Lung (tissue), 12 donors: ENCODE data around the gene MBD3L5. TPM values are rescaled to one million over a fixed set of nuclear protein-coding genes. Genes with fewer than 3 reads are reported as not detected.
"Not testable (repeated sequence)": the region's sequence is repeated elsewhere in the genome, so short reads cannot be mapped to it uniquely, and the experiment has no call there.

Source experiments
- ATAC-seq: fragments of 200-7000 bp; cut with Tn5 transposase; one replicate; pipeline ENCODE4 v1.9.1; 2020; ENCODE audit warnings: moderate number of reproducible peaks; ENCODE audit not compliant: insufficient read depth, low FRiP score
- DNase-seq, 3 donors: peaks; one replicate each; pipeline ENCODE4 v3.0.0-alpha.2; 2013 to 2017
- H3K27ac ChIP-seq, 2 donors: one replicate each; pipeline ENCODE4 v1.5.1; 2013; ENCODE audit warnings: mild to moderate bottlenecking in 2 of 2, moderate library complexity in 2 of 2, control low read depth in 1 of 2, inconsistent platforms in 1 of 2, low read depth in 1 of 2, low read length in 1 of 2
- H3K27me3 ChIP-seq, 3 donors: one replicate each; pipeline ENCODE4 v1.5.1; 2013; ENCODE audit warnings: low read length in 2 of 3; ENCODE audit not compliant: control insufficient read depth in 3 of 3, insufficient read depth in 3 of 3
- H3K36me3 ChIP-seq, 4 donors: one replicate each; pipeline ENCODE4 v1.5.1; 2013; ENCODE audit warnings: low read length in 4 of 4, mild to moderate bottlenecking in 1 of 4, moderate library complexity in 1 of 4; ENCODE audit not compliant: control insufficient read depth in 4 of 4, insufficient read depth in 4 of 4
- H3K4me1 ChIP-seq, 5 donors: one replicate each; pipeline ENCODE4 v1.5.1; 2013; ENCODE audit warnings: low read length in 5 of 5, mild to moderate bottlenecking in 2 of 5, moderate library complexity in 1 of 5; ENCODE audit not compliant: control insufficient read depth in 5 of 5, insufficient read depth in 5 of 5
- H3K4me3 ChIP-seq: one replicate; pipeline ENCODE4 v1.5.1; 2013; ENCODE audit warnings: mild to moderate bottlenecking, control low read depth, moderate library complexity
- H3K9ac ChIP-seq, 2 donors: one replicate each; pipeline ENCODE4 v1.5.1; 2013; ENCODE audit warnings: low read length in 2 of 2, control low read depth in 1 of 2; ENCODE audit not compliant: insufficient read depth in 1 of 2
- H3K9me3 ChIP-seq, 4 donors: one replicate each; pipeline ENCODE4 v1.5.1; 2013; ENCODE audit warnings: low read length in 3 of 4, mild to moderate bottlenecking in 1 of 4, moderate library complexity in 1 of 4; ENCODE audit not compliant: control insufficient read depth in 4 of 4, insufficient read depth in 3 of 4
- WGBS, 2 donors: extraction: QIAGEN DNeasy Blood & Tissue Kit; methylation state at CpG; one replicate each; pipeline ENCODE4 v1.1.7; 2013; 5-methylcytosine and 5-hydroxymethylcytosine counted together
- polyA plus RNA-seq, 2 donors: library from polyadenylated mRNA; stranded (reverse); fragments of 200-250 nt; gene quantifications; one replicate each; pipeline ENCODE4 v1.2.1, GENCODE V29; 2013
- total RNA-seq, 2 donors: library from RNA; depleted of rRNA in 1 of 2; stranded (reverse); fragments of >200 nt in 1 of 2; gene quantifications; one replicate each; pipeline ENCODE4 v1.2.1, GENCODE V29; 2014 to 2021
- TF ChIP-seq, protein P1 (sequence below): IDR thresholded peaks from 2 replicates; pipeline ENCODE4 v1.5.1; 2012; ENCODE audit warnings: mild to moderate bottlenecking; ENCODE audit errors: control extremely low read depth, extremely low read depth
- donor health status: control.
- donor health status: control.
- donor health status: Bipolar disorder and iron deficiency.
- donor health status: healthy.
- donor health status: DM: yes; HTN: yes; CAD: no.

The MBD3L5 gene
- total and polyA plus RNA-seq, 4 donors, result not detected

GRCh38 chr19:7013678-7014077 is 16.7 kb upstream of the MBD3L5 start:
- DNase-seq (no peak), ATAC-seq (no peak)
- H3K9me3 ChIP-seq, result no peaks in the 10 kb centered on the region
- no peak overlapping the region for H3K4me3 ChIP-seq
- TF ChIP-seq, protein P1, sequence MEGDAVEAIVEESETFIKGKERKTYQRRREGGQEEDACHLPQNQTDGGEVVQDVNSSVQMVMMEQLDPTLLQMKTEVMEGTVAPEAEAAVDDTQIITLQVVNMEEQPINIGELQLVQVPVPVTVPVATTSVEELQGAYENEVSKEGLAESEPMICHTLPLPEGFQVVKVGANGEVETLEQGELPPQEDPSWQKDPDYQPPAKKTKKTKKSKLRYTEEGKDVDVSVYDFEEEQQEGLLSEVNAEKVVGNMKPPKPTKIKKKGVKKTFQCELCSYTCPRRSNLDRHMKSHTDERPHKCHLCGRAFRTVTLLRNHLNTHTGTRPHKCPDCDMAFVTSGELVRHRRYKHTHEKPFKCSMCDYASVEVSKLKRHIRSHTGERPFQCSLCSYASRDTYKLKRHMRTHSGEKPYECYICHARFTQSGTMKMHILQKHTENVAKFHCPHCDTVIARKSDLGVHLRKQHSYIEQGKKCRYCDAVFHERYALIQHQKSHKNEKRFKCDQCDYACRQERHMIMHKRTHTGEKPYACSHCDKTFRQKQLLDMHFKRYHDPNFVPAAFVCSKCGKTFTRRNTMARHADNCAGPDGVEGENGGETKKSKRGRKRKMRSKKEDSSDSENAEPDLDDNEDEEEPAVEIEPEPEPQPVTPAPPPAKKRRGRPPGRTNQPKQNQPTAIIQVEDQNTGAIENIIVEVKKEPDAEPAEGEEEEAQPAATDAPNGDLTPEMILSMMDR, result no peak
- no peak overlapping the region for H3K27ac ChIP-seq
- no peaks in the 10 kb centered on the region for H3K36me3 ChIP-seq
- no peaks in the 10 kb centered on the region for H3K4me1 ChIP-seq
- no peak overlapping the region for H3K9ac ChIP-seq
- no peaks in the 10 kb centered on the region for H3K27me3 ChIP-seq
- WGBS, 2 donors, result 55 to 66% methylated on average over 4 of the region's 4 CpGs

GRCh38 chr19:7018828-7019227 is 11.6 kb upstream of the MBD3L5 start:
- Histone ChIP-seq H3K4me3 (no peak overlapping the region), H3K9me3 (no peaks in the 10 kb centered on the region), H3K36me3 (no peaks in the 10 kb centered on the region), H3K27ac (no peak overlapping the region), H3K27me3 (no peaks in the 10 kb centered on the region), H3K4me1 (no peaks in the 10 kb centered on the region), H3K9ac (no peak overlapping the region)
- no peak for ATAC-seq
- TF ChIP-seq, protein P1, result no peak
- no peak for DNase-seq
- WGBS, 2 donors, result 84 to 89% methylated on average over 6 of the region's 6 CpGs

- H3K9me3 ChIP-seq, H3K36me3 ChIP-seq, H3K9ac ChIP-seq, H3K27ac ChIP-seq, H3K4me3 ChIP-seq, ATAC-seq, H3K4me1 ChIP-seq, DNase-seq, H3K27me3 ChIP-seq: not testable (repeated sequence)
- no CpG with 5 or more reads among the region's 6 CpGs for WGBS, 2 donors
Measured at GRCh38 chr19:7021331-7021730, 9.0 kb upstream of the MBD3L5 start, which contains the start of gene MBD3L2B. Gene MBD3L2B (minus strand): TSS chr19:7021431. CDS start chr19:7021397, 34 bp downstream.

GRCh38 chr19:7028790-7029189 is 1.6 kb upstream of the MBD3L5 start:
- H3K27me3 ChIP-seq, H3K9ac ChIP-seq, H3K27ac ChIP-seq, H3K4me3 ChIP-seq, H3K4me1 ChIP-seq, ATAC-seq, H3K9me3 ChIP-seq, H3K36me3 ChIP-seq, DNase-seq: not testable (repeated sequence)
- WGBS, 2 donors, result no CpG with 5 or more reads among the region's 1 CpG

- not testable (repeated sequence) for H3K36me3 ChIP-seq, H3K27me3 ChIP-seq, H3K9me3 ChIP-seq, DNase-seq, H3K4me3 ChIP-seq, H3K4me1 ChIP-seq, ATAC-seq, H3K27ac ChIP-seq, H3K9ac ChIP-seq
- WGBS, 2 donors, result no CpG with 5 or more reads among the region's 9 CpGs
Measured at GRCh38 chr19:7040079-7040478, 9.7 kb downstream of the MBD3L5 start, which contains the start of gene MBD3L4. Gene MBD3L4 (minus strand): TSS chr19:7040179. CDS start chr19:7040144, 35 bp downstream.

DNA sequence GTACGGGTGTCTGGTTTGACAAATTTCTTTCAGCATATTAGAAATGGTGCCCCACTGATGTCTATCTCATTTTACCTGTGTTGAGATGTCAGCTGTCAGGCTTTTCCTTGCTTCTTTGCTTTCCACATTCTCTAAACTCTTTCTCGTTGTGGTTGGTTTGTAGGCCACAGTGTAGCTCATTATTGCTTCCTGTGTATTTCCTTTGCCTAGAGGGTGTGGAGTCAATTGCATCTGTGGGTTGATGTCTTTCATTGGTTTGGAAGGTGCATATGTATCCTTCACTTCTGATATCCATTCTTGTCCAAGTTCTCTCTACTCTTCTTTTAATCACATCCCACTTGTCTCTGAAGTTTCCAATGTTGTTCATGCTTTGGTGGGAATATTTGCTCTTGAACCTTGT is 11.2 kb downstream of the MBD3L5 start:
- not testable (repeated sequence) for ATAC-seq, H3K9ac ChIP-seq, H3K4me3 ChIP-seq, DNase-seq, H3K4me1 ChIP-seq, H3K9me3 ChIP-seq, H3K36me3 ChIP-seq, H3K27me3 ChIP-seq, H3K27ac ChIP-seq
- WGBS, 2 donors, result no CpG with 5 or more reads among the region's 2 CpGs

DNA sequence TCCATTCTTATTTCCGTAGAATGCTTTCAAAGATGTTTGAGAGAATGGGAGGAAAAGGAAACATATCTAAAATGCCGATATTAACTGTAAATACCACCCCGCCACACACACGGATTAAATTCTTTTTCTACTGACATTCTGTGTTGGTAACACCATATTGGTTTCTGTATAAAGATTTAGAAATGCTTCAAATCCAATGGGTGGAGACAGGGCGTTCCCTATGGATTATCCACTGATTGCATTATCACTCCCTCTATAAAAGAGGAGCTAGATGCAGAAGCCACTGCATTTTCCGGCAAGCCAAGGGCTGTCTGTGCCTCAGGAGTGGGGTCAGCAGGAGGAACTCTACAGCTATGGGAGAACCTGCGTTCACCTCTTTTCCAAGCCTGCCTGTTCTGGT is 18.6 kb downstream of the MBD3L5 start, which contains the start of gene MBD3L2:
Gene MBD3L2, plus strand, starts transcription at position 301 of the 400 bp plus-strand sequence. Its CDS starts 53 bp downstream, at position 354.
- H3K27me3 ChIP-seq, H3K36me3 ChIP-seq, H3K9me3 ChIP-seq, H3K4me1 ChIP-seq, DNase-seq, H3K4me3 ChIP-seq, H3K9ac ChIP-seq, ATAC-seq, H3K27ac ChIP-seq: not testable (repeated sequence)
- no CpG with 5 or more reads among the region's 7 CpGs for WGBS, 2 donors
